Urinary bladder (tissue), 4 donors: ENCODE measurements around the gene SPOCK3. TPM values are rescaled to one million over a fixed set of nuclear protein-coding genes. Genes with fewer than 3 reads are reported as not detected.
"Not testable (repeated sequence)": the region's sequence is repeated elsewhere in the genome, so short reads cannot be mapped to it uniquely, and the experiment has no call there.

Experiments
- DNase-seq: peaks from one replicate; pipeline ENCODE4 v3.0.0-alpha.2; 2015; ENCODE audit errors: extremely low spot score
- H3K27ac ChIP-seq: one replicate; pipeline ENCODE4 v1.5.1; 2013; ENCODE audit warnings: low read depth, mild to moderate bottlenecking, moderate library complexity
- H3K36me3 ChIP-seq: one replicate; pipeline ENCODE4 v1.6.1; 2013; ENCODE audit warnings: mild to moderate bottlenecking, moderate library complexity; ENCODE audit not compliant: insufficient read depth
- H3K4me1 ChIP-seq: one replicate; pipeline ENCODE4 v1.6.1; 2013; ENCODE audit warnings: mild to moderate bottlenecking, moderate library complexity; ENCODE audit not compliant: insufficient read depth
- H3K4me3 ChIP-seq: one replicate; pipeline ENCODE4 v1.5.1; 2013; ENCODE audit warnings: low read depth, low read length
- WGBS: extraction: QIAGEN DNeasy Blood & Tissue Kit; methylation state at CpG from one replicate; pipeline ENCODE4 v1.1.7; 2013; 5-methylcytosine and 5-hydroxymethylcytosine counted together
- polyA plus RNA-seq: library from polyadenylated mRNA; stranded (reverse); fragments of 200-250 nt; gene quantifications from one replicate; pipeline ENCODE4 v1.2.3, GENCODE V29; 2013
- total RNA-seq: library from RNA; depleted of rRNA; stranded (reverse); fragments of >200 nt; gene quantifications from one replicate; pipeline ENCODE4 v1.2.3, GENCODE V29; 2014
- donor health status: healthy with polysubstance abuse.
- donor health status: healthy.

SPOCK3 gene
- total RNA-seq (12.1 TPM), polyA plus RNA-seq (2.9 TPM)

- under 1% methylated on average over 32 of the region's 32 CpGs for WGBS
- H3K4me3 ChIP-seq, result peak within 1 kb of the TSS; percentile 31
- no peak within 1 kb of the TSS for H3K27ac ChIP-seq
- H3K4me1 ChIP-seq, result no peaks in the 10 kb centered on the region
- H3K36me3 ChIP-seq, result no peaks in the 10 kb centered on the region
- no peak for DNase-seq
Measured at GRCh38 chr4:167234316-167234881, at the start of gene SPOCK3. SPOCK3 (minus strand) TSS chr4:167234494.

- no peaks in the 10 kb centered on the region for H3K4me1 ChIP-seq
- no peak overlapping the region for H3K27ac ChIP-seq
- no peak for DNase-seq
- no peaks in the 10 kb centered on the region for H3K36me3 ChIP-seq
- WGBS, result 91% methylated on average over 1 of the region's 1 CpG
- no peak overlapping the region for H3K4me3 ChIP-seq
Measured at GRCh38 chr4:167282171-167282864, 48.0 kb upstream of the SPOCK3 start.

- 93% methylated on average over 13 of the region's 13 CpGs for WGBS
- H3K27ac ChIP-seq, H3K36me3 ChIP-seq, H3K4me1 ChIP-seq, H3K4me3 ChIP-seq, DNase-seq: not testable (repeated sequence)
Measured at GRCh38 chr4:167281545-167281944, 47.3 kb upstream of the SPOCK3 start.

DNA sequence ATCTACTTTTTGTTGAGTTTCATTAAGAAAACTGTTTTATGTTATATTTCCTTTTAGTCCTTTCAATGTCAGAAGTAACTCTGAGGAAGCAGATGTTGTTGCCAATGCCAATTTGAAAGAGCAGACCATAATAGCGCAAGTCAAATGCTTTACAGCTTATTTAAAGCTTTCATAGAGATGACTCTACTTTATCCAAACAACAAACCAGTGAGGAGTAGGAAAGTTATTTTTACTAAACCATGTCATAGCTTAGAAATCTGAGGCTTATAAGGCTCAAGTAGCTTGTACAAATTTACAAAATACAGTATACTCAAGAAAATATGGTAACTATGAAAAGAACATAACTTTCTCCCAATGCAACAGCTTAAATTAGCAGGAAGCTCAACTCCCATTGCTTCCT, 40.1 kb upstream of the SPOCK3 start:
- no peak for DNase-seq
- Histone ChIP-seq H3K4me3 (no peak overlapping the region), H3K4me1 (no peaks in the 10 kb centered on the region), H3K36me3 (no peaks in the 10 kb centered on the region), H3K27ac (no peak overlapping the region)
- WGBS, result 43% methylated on average over 1 of the region's 1 CpG

DNA sequence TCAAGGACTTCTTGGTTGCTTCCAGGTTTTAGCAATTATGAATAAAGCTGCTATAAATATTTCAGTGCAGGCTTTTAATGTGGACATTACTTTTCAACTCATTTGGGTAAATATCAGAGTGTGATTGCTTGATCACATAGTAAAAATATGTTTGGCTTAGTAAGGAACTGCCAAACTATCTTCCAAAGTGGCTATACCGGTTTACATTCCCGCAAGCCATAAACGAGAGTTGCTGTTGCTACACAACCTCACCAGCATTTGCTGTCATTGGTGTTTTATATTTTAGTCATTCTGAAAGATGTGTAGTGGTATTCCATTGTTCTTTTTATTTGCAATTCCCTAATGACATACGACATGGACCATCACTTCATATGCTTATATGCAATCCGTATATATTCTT, 30.9 kb upstream of the SPOCK3 start:
- H3K4me3 ChIP-seq, result no peak overlapping the region
- no peak overlapping the region for H3K27ac ChIP-seq
- DNase-seq, result no peak
- no peaks in the 10 kb centered on the region for H3K4me1 ChIP-seq
- 75% methylated on average over 5 of the region's 5 CpGs for WGBS
- H3K36me3 ChIP-seq, result no peaks in the 10 kb centered on the region

- DNase-seq, result no peak
- 73% methylated on average over 4 of the region's 4 CpGs for WGBS
Measured at GRCh38 chr4:167248271-167248670, 14.0 kb upstream of the SPOCK3 start.

DNA sequence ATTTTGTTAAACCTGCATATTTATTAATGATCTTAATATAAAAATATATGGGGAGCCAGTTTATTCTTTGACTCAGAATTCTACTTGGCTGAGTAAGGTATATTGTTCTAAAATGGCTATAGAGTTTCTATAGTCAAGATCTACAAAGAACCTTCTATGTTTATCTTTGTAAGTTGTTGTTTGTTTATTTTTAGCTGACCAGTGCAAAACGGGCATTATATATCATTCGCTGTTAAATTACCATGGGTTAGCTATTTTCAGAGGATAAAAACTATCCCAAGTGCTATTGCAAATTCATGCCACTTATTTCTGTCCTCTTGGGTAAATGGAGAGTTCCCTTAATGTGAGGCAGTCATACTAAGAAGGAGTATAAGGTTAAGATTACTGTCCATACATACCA, 5.3 kb upstream of the SPOCK3 start:
- no peaks in the 10 kb centered on the region for H3K4me1 ChIP-seq

More at GRCh38 chr4:167248271-167248670, 14.0 kb upstream of the SPOCK3 start:
- Histone ChIP-seq H3K4me1 (no peaks in the 10 kb centered on the region), H3K4me3 (no peak overlapping the region), H3K36me3 (no peaks in the 10 kb centered on the region), H3K27ac (no peak overlapping the region)

GRCh38 chr4:167238226-167238625, 3.9 kb upstream of the SPOCK3 start:
- Histone ChIP-seq H3K27ac (no peak overlapping the region), H3K4me1 (no peaks in the 10 kb centered on the region), H3K36me3 (no peaks in the 10 kb centered on the region), H3K4me3 (no peak overlapping the region)
- 73% methylated on average over 1 of the region's 1 CpG for WGBS
- DNase-seq, result no peak

More for the DNA sequence above, 5.3 kb upstream of the SPOCK3 start:
- no peak for DNase-seq
- H3K4me3 ChIP-seq, result no peak overlapping the region
- H3K36me3 ChIP-seq, result no peaks in the 10 kb centered on the region
- 74% methylated on average over 2 of the region's 2 CpGs for WGBS
- no peak overlapping the region for H3K27ac ChIP-seq

GRCh38 chr4:167233685-167234315, 494 bp downstream of the SPOCK3 start:
- Histone ChIP-seq H3K4me1 (no peaks in the 10 kb centered on the region), H3K4me3 (peak overlapping the region; percentile 31), H3K36me3 (no peaks in the 10 kb centered on the region), H3K27ac (no peak overlapping the region)
- no peak for DNase-seq
- WGBS, result under 1% methylated on average over 40 of the region's 40 CpGs

DNA sequence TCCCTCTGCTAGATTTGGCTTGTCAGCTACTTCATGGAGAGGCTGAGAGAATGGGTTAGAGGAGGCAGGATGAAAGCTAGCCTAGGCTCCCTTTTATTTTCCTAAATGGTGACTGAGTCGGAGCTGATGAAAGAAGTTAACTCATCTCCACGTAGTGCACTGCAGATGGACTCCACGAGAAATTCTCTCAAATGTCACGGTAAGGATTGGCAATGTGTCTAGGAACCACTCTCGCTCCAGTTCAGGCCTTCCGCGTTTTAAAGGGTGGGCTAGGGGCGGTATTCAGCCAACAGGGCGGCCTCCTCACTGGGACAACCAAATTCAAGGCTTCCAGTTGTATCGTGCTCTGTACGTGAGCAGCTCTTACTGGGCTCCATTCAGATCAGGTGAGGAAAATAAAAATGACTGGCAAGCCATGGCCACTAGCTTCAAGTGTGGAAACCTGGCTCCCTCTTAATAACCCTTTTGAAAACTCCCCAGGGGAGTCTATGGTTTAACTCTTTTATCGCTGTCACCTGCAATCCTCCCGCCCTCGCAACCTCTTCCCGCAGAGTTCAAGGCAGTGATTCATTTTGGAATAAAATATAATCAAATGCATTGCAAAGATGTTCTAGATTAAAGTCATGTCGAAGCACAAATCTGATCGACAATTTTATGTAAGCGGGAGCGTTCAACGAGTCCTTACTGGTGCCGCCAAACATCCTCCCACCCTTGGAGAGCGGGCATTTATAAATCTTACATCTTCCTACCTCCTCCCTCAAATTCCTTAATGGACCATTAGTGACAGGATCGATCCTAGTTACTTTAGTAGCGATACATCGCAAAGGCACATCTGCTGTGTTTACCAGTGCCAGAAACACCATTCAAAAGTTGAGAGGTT, 1.2 kb downstream of the SPOCK3 start:
- no peaks in the 10 kb centered on the region for H3K36me3 ChIP-seq
- H3K27ac ChIP-seq, result no peak overlapping the region
- H3K4me1 ChIP-seq, result no peaks in the 10 kb centered on the region
- no peak for DNase-seq
- WGBS, result 44% methylated on average over 25 of the region's 25 CpGs
- no peak overlapping the region for H3K4me3 ChIP-seq

GRCh38 chr4:167230744-167231143, 3.5 kb downstream of the SPOCK3 start:
- H3K27ac ChIP-seq, result no peak overlapping the region
- H3K4me1 ChIP-seq, result no peaks in the 10 kb centered on the region
- 78% methylated on average over 5 of the region's 5 CpGs for WGBS
- no peak overlapping the region for H3K4me3 ChIP-seq
- H3K36me3 ChIP-seq, result no peaks in the 10 kb centered on the region
- DNase-seq, result no peak

GRCh38 chr4:167222099-167222498, 12.2 kb downstream of the SPOCK3 start:
- H3K4me3 ChIP-seq, result no peak overlapping the region
- H3K27ac ChIP-seq, result no peak overlapping the region
- no peaks in the 10 kb centered on the region for H3K4me1 ChIP-seq
- 56% methylated on average over 2 of the region's 2 CpGs for WGBS
- DNase-seq, result no peak
- H3K36me3 ChIP-seq, result no peaks in the 10 kb centered on the region

DNA sequence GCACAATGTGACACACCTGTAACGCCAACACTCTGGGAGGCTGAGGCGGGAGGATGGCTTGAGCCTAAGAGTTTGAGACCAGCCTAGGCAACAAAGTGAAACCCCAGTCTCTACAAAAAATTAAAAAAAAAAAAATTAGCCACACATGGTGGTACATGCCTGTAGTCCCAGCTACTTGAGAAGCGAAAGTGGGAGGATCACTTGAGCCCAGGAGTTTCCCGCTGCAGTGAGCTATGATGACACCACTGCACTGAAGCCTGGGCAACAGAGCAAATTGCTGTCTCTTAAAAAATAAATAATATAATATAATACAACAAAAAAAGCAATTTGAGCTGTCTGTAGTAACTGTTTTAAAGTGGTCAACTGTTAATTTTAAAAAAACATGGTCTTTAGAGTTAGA, 13.2 kb downstream of the SPOCK3 start:
- Histone ChIP-seq H3K4me3 (no peak overlapping the region), H3K36me3 (no peaks in the 10 kb centered on the region), H3K4me1 (peaks cover 1% of the 10 kb centered on the region), H3K27ac (no peak overlapping the region)
- WGBS, result 92% methylated on average over 4 of the region's 4 CpGs
- no peak for DNase-seq
